ENCODE data around the gene KCND3. TPM values are rescaled to one million over a fixed set of nuclear protein-coding genes. Genes with fewer than 3 reads are reported as not detected.

KCND3 gene
- total and polyA plus RNA-seq, 2 of the 4 experiments (the other 2 are of a cell fraction): under 0.01 to 0.03 TPM

GRCh38 chr1:111729271-111729921 is 260.1 kb downstream of the KCND3 start:
- Histone ChIP-seq H3K36me3 (ENCODE audit: control insufficient read depth, insufficient read depth, low read length) (peaks cover 5% of the 10 kb centered on the region; the same call in 1 of the 2 replicates), H2AFZ (replicated peaks; ENCODE audit: low read length, poor library complexity) (no peak overlapping the region), H2BK120ac (ENCODE audit: low read depth, low read length) (no peak overlapping the region), H4K8ac (ENCODE audit: low read depth in 2 of 2, low read length in 2 of 2) (no peak overlapping the region), H3K56ac (ENCODE audit: extremely low read depth, insufficient read depth, low read length) (no peak overlapping the region), H2BK15ac (ENCODE audit: low read depth, low read length) (no peak overlapping the region), H3K23ac (ENCODE audit: low read depth, low read length) (no peak overlapping the region), H4K5ac (ENCODE audit: low read depth, low read length) (no peak overlapping the region), H3K27me3 (ENCODE audit: control insufficient read depth, insufficient read depth, low read length) (no peaks in the 10 kb centered on the region), H4K20me1 (ENCODE audit: insufficient read depth, low read length) (peaks cover 4% of the 10 kb centered on the region; the same call in 1 of the 2 replicates), H3K79me1 (ENCODE audit: low read depth in 1 of 2, low read length in 2 of 2) (peaks cover 3 to 31% of the 10 kb centered on the region in 2 experiments; a peak in 2 of 4 replicates), H3K14ac (replicated peaks; ENCODE audit: low read depth, low read length) (no peak overlapping the region), H3K9ac (ENCODE audit: low read depth, low read length) (no peak overlapping the region), H3K18ac (ENCODE audit: low read depth, low read length) (no peak overlapping the region), H2AK5ac (ENCODE audit: low read depth, low read length) (no peak overlapping the region), H2BK5ac (ENCODE audit: low read depth, low read length, poor library complexity, severe bottlenecking) (no peak overlapping the region), H4K91ac (ENCODE audit: insufficient read depth, low read depth, low read length) (no peak overlapping the region), H3K4ac (ENCODE audit: low read depth, low read length) (no peak overlapping the region), H3K4me3 (ENCODE audit: insufficient read depth, low read depth, low read length) (no peak overlapping the region), H3K4me1 (ENCODE audit: control insufficient read depth, insufficient read depth, low read length) (peaks cover 11% of the 10 kb centered on the region), H2AK9ac (replicated peaks; ENCODE audit: low read depth, low read length, poor library complexity) (no peak overlapping the region), H3K9me1 (ENCODE audit: insufficient read depth, low read length) (peaks cover 9% of the 10 kb centered on the region), H3K4me2 (ENCODE audit: low read depth, low read length) (no peak overlapping the region), H2BK20ac (ENCODE audit: low read depth, low read length) (no peak overlapping the region), H3K9me3 (ENCODE audit: control insufficient read depth, insufficient read depth, low read length) (no peaks in the 10 kb centered on the region), H3K27ac (ENCODE audit: insufficient read depth, low read length) (no peak overlapping the region)
- dilution Hi-C loops (cut with HindIII; ENCODE audit: low sequenced_read_pairs, unreplicated experiment): no loop called here
- in situ Hi-C loops (cut with MboI; ENCODE audit: low sequenced_read_pairs): no loop called here
- TF ChIP-seq ELK1 (IDR thresholded peaks at IDR 0.05; ENCODE audit: borderline replicate concordance, low read depth, low read length) (no peak), RAD21 (IDR thresholded peaks at IDR 0.05; ENCODE audit: low read length) (no peak), USF2 (IDR thresholded peaks at IDR 0.05; ENCODE audit: low read depth, low read length) (no peak), SMC3 (IDR thresholded peaks at IDR 0.05; ENCODE audit: low read depth, low read length) (no peak), RFX5 (IDR thresholded peaks at IDR 0.05; ENCODE audit: low read depth, low read length) (no peak), POLR2A (IDR thresholded peaks at IDR 0.05; ENCODE audit: low read depth, low read length) (no peak), BHLHE40 (IDR thresholded peaks at IDR 0.05; ENCODE audit: low read depth, low read length) (no peak), NFE2L2 (IDR thresholded peaks at IDR 0.05; ENCODE audit: low read depth, low read length) (no peak), FOS (IDR thresholded peaks at IDR 0.05; ENCODE audit: low read depth, low read length) (no peak), CTCF (conservative IDR thresholded peaks at IDR 0.05; ENCODE audit: low read depth, low read length) (no peak), MAZ (IDR thresholded peaks at IDR 0.05; ENCODE audit: borderline replicate concordance, low read depth, low read length) (no peak)
- CTCF ChIA-PET: no interaction called here
- ATAC-seq (ENCODE audit: low read depth): no peak
- POLR2A ChIA-PET (ENCODE audit: unreplicated experiment): no interaction called here
- no peak for DNase-seq
- no TSS peak for BruUV-seq (replicated peaks)
- 43% methylated on average over 1 of the region's 8 CpGs; no CpG with 5 or more reads in 1 of the 2 experiments for WGBS, 2 experiments (ENCODE audit: extremely low coverage in 2 of 2, insufficient read length in 1 of 2)
- intact Hi-C loops (cut with micrococcal nuclease): no loop called here

All from IMR-90 (cell line).